IPS DF 6.9 (cell line): ENCODE results near the gene CCNT1.
"Not testable (repeated sequence)": the region's sequence is repeated elsewhere in the genome, so short reads cannot be mapped to it uniquely, and the experiment has no call there.

ENCODE experiments used
- DNase-seq: peaks from one replicate; pipeline ENCODE4 v3.0.0-alpha.2; 2013; ENCODE audit warnings: low read depth, low spot score
- H3K27ac ChIP-seq: one replicate; pipeline ENCODE4 v1.5.1; 2013; ENCODE audit warnings: low read length, control low read depth
- H3K27me3 ChIP-seq: 2 replicates; pipeline ENCODE4 v1.6.1; 2013; ENCODE audit warnings: mild to moderate bottlenecking, low read length; ENCODE audit not compliant: control insufficient read depth, insufficient read depth
- H3K36me3 ChIP-seq: 2 replicates; pipeline ENCODE4 v1.6.1; 2013; ENCODE audit warnings: low read length; ENCODE audit not compliant: control insufficient read depth, insufficient read depth
- H3K4me1 ChIP-seq: 2 replicates; pipeline ENCODE4 v1.6.1; 2013; ENCODE audit warnings: low read length; ENCODE audit not compliant: control insufficient read depth, insufficient read depth
- H3K4me3 ChIP-seq: 2 replicates; pipeline ENCODE4 v1.5.1; 2013; ENCODE audit warnings: mild to moderate bottlenecking, low read length
- H3K9me3 ChIP-seq: 2 replicates; pipeline ENCODE4 v1.6.1; 2013; ENCODE audit warnings: low read length, inconsistent platforms; ENCODE audit not compliant: control insufficient read depth, insufficient read depth
- WGBS: extraction: QIAGEN DNeasy Blood & Tissue Kit; methylation state at CpG from one replicate; pipeline ENCODE4 v1.1.7; 2013; ENCODE audit warnings: mixed read lengths, missing lambda C conversion rate; ENCODE audit not compliant: insufficient read length, insufficient coverage; 5-methylcytosine and 5-hydroxymethylcytosine counted together

The CCNT1 gene

DNA sequence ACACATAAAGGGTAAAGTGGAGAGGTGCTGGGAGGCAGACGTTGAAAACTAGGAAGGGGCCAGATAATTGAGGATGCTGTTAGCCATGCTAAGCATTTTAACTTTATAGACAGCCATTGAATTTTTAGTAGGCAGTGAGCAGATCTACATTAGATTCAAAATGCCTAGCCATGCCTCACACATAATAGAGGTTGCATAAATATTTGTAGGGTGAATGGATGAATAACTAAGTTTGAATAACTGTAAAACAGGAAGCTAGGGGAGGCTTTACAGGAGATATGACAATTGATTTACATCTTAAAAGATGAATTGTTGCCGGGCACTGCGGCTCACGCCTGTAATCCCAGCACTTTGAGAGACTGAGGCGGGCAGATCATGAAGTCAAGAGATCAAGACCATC is 12.3 kb upstream of the CCNT1 start:
- Histone ChIP-seq H3K9me3 (no peaks in the 10 kb centered on the region; the same call in 1 of the 2 replicates), H3K4me1 (no peaks in the 10 kb centered on the region), H3K27ac (no peak overlapping the region), H3K4me3 (no peak overlapping the region), H3K36me3 (no peaks in the 10 kb centered on the region), H3K27me3 (no peaks in the 10 kb centered on the region)
- DNase-seq = no peak
- no CpG with 5 or more reads among the region's 5 CpGs for WGBS

DNA sequence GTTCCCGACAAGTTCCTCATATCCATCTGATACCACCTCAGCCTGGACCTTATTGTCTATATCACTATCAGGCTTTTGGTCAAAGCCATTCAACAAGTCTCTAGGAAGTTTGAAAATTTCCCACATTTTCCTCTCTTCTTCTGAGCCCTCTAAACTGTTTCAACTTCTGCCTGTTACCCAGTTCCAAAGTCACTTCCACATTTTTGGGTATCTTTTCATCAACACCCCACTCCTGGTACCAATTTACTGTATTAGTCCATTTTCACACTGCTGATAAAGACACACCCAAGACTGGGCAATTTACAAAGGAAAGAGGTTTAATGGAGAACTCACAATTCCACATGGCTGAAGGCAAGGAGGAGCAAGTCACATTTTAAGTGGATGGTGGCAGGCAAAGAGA is 4.2 kb upstream of the CCNT1 start:
- H3K27me3 ChIP-seq, DNase-seq, H3K36me3 ChIP-seq, H3K4me1 ChIP-seq, H3K9me3 ChIP-seq, H3K4me3 ChIP-seq, H3K27ac ChIP-seq: not testable (repeated sequence)
- WGBS = no CpG with 5 or more reads among the region's 1 CpG

DNA sequence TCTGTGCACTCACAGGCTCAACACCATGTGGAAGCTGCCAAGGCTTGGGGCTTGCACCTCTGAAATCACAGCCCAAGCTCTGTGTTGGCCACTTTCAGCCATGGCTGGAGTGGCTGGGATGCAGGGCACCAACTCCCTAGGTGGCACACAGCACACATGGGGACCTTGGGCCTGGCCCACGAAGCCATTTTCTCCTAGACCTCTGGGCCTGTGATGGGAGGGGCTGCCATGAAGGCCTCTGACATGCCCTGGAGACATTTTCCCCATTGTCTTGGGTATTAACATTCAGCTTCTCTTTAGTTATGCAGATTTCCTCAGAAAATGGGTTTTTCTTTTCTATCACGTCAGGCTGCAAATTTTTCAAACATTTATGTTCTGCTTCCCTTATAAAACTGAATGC is 3.7 kb upstream of the CCNT1 start:
- not testable (repeated sequence) for H3K27ac ChIP-seq, H3K4me3 ChIP-seq, H3K4me1 ChIP-seq, DNase-seq, H3K9me3 ChIP-seq, H3K36me3 ChIP-seq, H3K27me3 ChIP-seq
- no CpG with 5 or more reads among the region's 2 CpGs for WGBS

DNA sequence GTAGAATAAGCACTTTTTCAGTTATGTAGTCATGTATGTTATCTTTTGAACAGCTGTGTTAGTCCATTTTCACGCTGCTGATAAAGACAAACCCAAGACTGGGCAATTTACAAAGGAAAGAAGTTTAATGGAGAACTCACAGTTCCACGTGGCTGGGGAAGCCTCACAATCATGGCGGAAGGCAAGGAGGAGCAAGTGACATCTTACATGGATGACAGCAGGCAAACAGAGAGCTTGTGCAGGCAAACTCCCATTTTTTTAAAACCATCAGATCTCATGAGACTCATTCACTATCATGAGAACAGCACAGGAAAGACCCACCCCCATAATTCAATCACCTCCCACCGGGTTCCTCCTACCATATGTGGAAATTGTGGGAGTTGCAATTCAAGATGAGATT is 2.5 kb upstream of the CCNT1 start:
- H3K9me3 ChIP-seq, H3K27ac ChIP-seq, DNase-seq, H3K4me1 ChIP-seq, H3K36me3 ChIP-seq, H3K27me3 ChIP-seq, H3K4me3 ChIP-seq: not testable (repeated sequence)
- no CpG with 5 or more reads among the region's 4 CpGs for WGBS

DNA sequence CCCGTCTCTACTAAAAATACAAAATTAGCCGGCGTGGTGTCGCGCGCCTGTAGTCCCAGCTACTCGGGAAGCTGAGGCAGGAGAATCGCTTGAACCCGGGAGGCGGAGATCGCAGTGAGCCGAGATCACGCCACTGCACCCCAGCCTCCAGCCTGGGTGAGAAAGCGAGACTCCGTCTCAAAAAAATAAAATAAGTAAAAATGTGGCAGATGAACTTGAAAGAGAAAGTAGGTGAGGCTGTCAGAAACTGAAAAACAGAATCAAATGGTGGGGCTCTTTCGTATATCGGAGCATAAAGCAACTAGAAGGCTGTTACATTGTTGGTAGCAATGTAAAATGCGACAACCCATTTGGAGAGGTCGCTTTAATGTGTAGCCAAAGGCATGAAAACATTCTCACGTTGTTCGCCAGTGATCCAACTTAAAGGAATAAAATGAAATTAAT is 767 bp upstream of the CCNT1 start:
- peaks cover 6% of the 10 kb centered on the region; the same call in 1 of the 2 replicates for H3K36me3 ChIP-seq
- H3K27ac ChIP-seq = no peak overlapping the region
- H3K27me3 ChIP-seq = no peaks in the 10 kb centered on the region
- WGBS = no CpG with 5 or more reads among the region's 21 CpGs
- H3K4me3 ChIP-seq = peak overlapping the region; percentile 72
- H3K9me3 ChIP-seq = no peaks in the 10 kb centered on the region
- DNase-seq = no peak
- no peaks in the 10 kb centered on the region for H3K4me1 ChIP-seq

DNA sequence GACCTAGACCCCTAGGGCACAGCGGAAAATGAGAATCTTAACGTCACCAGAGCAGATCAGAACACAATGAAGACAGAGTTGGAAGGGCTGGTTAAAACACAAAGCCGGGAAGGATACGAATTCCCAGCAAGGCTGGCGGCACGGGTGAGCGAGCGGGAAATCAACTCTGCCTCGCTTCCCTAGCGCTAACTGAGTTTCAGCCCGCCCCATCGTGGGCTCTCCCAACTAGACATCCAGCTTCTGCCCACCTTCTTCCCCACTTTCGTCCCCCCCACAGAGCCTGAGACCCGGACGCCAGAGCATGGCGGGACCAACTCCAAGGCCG is 377 bp downstream of the CCNT1 start:
- WGBS = no CpG with 5 or more reads among the region's 17 CpGs
- H3K4me1 ChIP-seq = no peaks in the 10 kb centered on the region

DNA sequence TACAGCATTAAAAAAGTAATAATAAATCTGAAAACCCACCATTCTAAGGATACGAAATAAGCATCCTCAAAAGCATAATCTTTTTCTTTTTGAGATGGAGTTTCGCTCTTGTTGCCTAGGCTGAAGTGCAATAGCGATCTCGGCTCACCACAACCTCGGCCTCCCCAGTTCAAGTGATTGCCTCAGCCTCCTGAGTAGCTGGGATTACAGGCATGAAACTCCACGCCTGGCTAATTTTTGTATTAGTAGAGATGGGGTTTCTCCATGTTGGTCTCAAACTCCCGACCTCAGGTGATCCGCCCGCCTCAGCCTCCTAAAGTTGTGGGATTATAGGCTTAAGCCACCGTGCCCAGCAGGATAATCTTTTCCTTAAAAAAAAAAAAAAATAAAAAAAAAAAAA is 4.3 kb downstream of the CCNT1 start:
- DNase-seq = no peak
- Histone ChIP-seq H3K4me1 (no peaks in the 10 kb centered on the region), H3K36me3 (peaks cover 6% of the 10 kb centered on the region; the same call in 1 of the 2 replicates), H3K27me3 (no peaks in the 10 kb centered on the region), H3K4me3 (no peak overlapping the region), H3K9me3 (no peaks in the 10 kb centered on the region), H3K27ac (no peak overlapping the region)
- no CpG with 5 or more reads among the region's 10 CpGs for WGBS

More for the DNA sequence above, 377 bp downstream of the CCNT1 start:
- peaks cover 6% of the 10 kb centered on the region; the same call in 1 of the 2 replicates for H3K36me3 ChIP-seq
- H3K4me3 ChIP-seq = peak overlapping the region; percentile 79
- no peaks in the 10 kb centered on the region for H3K9me3 ChIP-seq
- no peaks in the 10 kb centered on the region for H3K27me3 ChIP-seq
- no peak overlapping the region for H3K27ac ChIP-seq
- no peak for DNase-seq

DNA sequence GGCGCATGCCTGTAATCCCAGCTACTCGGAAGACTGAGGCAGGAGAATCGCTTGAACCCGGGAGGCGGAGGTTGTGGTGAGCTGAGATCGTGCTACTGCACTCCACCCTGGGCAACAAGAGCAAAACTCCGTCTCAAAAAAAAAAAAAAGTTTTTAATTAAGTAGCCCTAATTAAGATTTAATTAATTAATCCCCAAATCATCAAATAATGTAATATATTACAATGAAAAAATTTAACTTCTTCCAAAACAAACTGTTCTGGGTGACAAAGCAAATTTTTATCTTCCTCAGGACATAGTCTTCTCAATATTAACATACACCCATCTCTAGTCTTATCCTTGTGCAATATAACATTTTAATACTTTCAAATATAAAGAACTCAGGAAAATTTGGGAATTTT is 17.7 kb downstream of the CCNT1 start:
- H3K36me3 ChIP-seq, DNase-seq, H3K27me3 ChIP-seq, H3K27ac ChIP-seq, H3K4me1 ChIP-seq, H3K9me3 ChIP-seq, H3K4me3 ChIP-seq: not testable (repeated sequence)
- no CpG with 5 or more reads among the region's 7 CpGs for WGBS

DNA sequence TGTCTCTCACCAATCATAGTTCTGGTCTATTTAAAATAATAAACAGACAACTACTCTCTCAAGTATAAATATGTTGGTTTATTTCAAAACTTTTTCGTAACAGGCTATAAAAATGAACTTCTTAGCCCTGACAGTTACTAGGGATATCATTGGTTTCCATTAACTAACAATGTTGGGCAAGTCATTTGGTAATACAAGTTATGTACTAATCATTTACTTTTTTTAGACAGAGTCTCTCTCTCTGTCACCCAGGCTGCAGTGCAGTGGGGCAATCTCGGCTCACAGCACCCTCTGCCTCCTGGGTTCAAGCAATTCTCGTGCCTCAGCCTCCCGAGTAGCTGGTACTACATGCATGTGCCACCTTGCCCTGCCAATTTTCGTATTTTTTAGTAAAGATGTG is 19.9 kb downstream of the CCNT1 start:
- Histone ChIP-seq H3K4me1 (no peaks in the 10 kb centered on the region), H3K27ac (no peak overlapping the region), H3K27me3 (no peaks in the 10 kb centered on the region), H3K9me3 (no peaks in the 10 kb centered on the region), H3K36me3 (peaks cover 17% of the 10 kb centered on the region), H3K4me3 (no peak overlapping the region)
- WGBS = no CpG with 5 or more reads among the region's 5 CpGs
- no peak for DNase-seq

DNA sequence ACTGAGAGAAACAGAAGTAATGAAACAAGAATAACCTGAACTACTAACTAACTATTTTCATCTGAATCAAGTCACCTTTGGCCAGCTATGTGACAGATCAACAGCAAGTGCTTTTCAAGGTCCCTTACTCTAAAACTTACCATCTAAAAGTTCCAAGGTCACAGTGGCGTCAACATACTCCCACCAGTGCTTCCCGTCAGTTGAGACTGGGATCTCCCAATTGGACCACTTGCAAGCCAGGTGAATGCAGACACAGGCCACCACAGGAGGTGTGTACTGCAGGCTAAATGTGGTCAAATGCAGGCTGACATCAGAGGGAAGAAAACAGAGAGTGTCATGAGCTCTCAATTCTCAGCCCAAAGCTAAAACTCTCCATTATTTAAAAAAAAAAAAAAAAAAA is 20.6 kb downstream of the CCNT1 start:
- no peaks in the 10 kb centered on the region for H3K4me1 ChIP-seq
- no peak for DNase-seq
- no peak overlapping the region for H3K27ac ChIP-seq
- no peaks in the 10 kb centered on the region for H3K27me3 ChIP-seq
- no CpG with 5 or more reads among the region's 2 CpGs for WGBS
- peaks cover 17% of the 10 kb centered on the region for H3K36me3 ChIP-seq
- H3K9me3 ChIP-seq = no peaks in the 10 kb centered on the region
- no peak overlapping the region for H3K4me3 ChIP-seq

DNA sequence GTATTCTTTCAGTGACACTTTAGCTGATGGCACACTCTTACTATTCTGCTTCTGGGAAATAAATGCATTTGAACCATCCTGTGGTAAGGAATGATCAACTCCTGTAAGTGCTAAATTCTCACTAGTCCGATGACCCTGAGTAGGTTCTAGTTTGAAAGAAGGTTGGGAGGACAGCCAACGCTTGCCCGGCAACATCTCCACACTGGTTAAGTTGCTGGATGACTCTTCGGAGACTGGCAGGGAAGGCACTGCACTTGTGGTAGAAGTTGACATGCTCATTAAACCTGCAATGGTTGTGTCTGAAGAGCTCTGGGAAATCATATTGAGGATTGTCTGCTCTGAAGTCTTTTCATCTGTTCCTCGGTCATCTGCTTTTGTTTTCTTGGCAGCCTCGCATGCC is 22.5 kb downstream of the CCNT1 start:
- WGBS = no CpG with 5 or more reads among the region's 6 CpGs
- Histone ChIP-seq H3K4me1 (no peaks in the 10 kb centered on the region), H3K27ac (no peak overlapping the region), H3K9me3 (no peaks in the 10 kb centered on the region), H3K4me3 (no peak overlapping the region), H3K36me3 (peaks cover 20% of the 10 kb centered on the region), H3K27me3 (no peaks in the 10 kb centered on the region)
- no peak for DNase-seq
